HK-2 (cell line): Measurements from ENCODE around the gene CD79B.

Experiments used
- DNase-seq: peaks from one replicate; pipeline ENCODE4 v3.0.0-alpha.2; 2018; ENCODE audit not compliant: unreplicated experiment

CD79B gene

GRCh38 chr17:63931981-63932561 is at the start of gene CD79B:
Gene CD79B, minus strand, starts transcription at chr17:63932331. Its CDS starts 70 bp downstream, at chr17:63932261.
- DNase-seq: no peak

GRCh38 chr17:63978272-63979200 is 46.4 kb upstream of the CD79B start:
- DNase-seq: no peak

DNA sequence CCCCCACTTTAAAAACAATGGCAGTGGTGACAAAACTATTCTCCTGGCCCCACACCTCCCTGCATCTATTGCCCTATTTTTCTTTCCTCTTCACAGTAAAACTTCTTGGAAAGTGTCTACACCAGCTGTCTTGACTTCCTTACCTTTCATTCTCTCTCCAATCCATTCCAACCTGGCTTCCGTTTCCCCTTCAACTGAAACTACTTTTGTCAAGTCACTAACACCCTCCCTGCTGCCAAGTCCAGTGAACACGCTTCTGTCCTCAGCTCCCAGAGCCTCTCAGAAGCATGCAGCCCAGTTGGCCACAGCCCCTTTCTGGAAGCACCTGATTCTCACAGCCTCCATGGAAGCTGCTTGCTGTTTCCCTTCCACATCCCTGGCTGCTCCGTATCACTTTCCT is 44.6 kb upstream of the CD79B start:
- DNase-seq: no peak

GRCh38 chr17:63975541-63976092 is 43.5 kb upstream of the CD79B start:
- DNase-seq: no peak

DNA sequence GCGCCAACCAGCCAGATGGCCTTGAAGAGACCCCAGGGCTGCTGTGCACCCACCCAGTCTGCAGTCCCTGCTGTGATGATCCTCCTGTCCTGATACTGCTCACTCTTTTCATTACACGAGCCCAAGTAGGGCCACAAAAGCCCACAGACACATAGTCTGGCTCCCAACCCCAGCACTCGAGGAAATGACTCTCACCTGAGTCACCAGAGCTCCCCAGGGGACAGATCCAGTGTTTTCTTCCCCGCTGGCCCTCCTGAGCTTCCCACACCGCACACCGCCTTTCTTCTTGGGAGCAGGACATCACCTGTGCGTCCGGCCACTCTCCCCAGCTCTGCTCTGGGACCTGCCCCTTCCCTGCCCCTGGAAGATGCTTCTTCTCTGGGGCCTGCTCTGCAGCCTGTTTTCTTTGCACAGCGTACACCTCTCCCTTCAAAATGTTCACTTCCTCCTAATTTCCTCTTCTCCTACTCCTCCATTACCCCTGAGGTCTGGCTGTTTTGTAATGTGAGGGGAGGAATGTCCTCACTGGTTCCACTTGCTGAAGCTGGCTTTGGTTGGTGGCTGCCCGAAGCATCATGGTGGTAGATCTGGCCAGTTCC is 42.6 kb upstream of the CD79B start:
- DNase-seq: peak; percentile 59

DNA sequence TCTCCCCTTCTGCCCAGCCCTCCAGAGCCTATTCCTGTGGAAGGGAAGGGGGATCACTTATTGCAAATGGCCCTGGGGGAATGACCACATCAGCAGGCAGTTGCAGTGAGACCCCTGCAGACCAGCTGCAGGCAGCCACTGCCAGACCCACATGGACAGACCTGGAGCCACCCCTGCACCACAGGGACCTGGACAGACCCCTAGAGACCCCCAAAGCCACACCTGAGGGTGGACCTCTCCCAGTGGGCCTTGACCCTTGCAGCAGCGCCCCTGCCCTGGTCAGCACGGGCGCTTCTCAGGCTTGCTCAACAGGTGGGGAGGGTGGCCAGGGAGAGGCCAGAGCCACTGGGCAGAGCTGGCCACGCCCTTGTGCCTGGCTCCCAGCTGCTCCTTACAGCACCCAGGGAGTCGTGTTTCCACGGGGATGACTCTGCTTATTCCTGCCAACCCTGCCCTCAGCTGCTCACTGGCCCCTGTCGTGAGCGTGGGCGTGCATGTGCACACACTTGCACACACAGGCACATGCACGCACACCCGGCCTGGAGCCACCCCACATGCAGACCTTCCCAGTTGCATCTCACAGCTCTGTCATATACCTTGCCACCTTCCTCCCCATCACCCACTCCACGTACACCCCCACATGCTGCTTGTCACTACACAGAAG is 41.9 kb upstream of the CD79B start:
- peak; percentile 35 for DNase-seq

DNA sequence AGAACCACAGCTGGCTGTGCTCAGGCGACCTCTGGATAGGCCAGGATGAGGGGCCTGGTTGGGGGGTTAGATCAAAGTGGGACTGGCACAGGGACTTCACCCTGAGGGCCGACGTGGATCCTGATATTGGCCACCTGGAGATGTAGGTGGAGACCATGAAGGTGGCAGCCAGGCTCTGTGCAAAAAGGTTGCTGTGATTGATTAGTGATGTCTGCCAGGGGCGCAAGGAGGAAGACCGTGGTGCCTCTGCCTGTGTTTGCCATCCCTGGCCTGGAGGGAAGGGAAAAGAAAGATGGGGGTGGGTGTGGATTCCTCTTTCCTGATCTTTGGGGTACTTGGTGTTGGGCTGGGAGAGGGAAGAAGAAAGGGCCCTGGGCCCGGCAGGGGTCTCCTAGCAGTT is 41.1 kb upstream of the CD79B start:
- DNase-seq: no peak

GRCh38 chr17:63972796-63973195 is 40.7 kb upstream of the CD79B start, which contains the start of gene SCN4A:
Gene SCN4A, minus strand, starts transcription at chr17:63972918. Its CDS starts 77 bp downstream, at chr17:63972841.
- no peak for DNase-seq

GRCh38 chr17:63969278-63969677 is 37.1 kb upstream of the CD79B start:
- no peak for DNase-seq

- no peak for DNase-seq
These were observed 35.8 kb upstream of the CD79B start for GRCh38 chr17:63967953-63968352.

- no peak for DNase-seq
These were observed 34.6 kb upstream of the CD79B start for GRCh38 chr17:63966646-63967264.

DNA sequence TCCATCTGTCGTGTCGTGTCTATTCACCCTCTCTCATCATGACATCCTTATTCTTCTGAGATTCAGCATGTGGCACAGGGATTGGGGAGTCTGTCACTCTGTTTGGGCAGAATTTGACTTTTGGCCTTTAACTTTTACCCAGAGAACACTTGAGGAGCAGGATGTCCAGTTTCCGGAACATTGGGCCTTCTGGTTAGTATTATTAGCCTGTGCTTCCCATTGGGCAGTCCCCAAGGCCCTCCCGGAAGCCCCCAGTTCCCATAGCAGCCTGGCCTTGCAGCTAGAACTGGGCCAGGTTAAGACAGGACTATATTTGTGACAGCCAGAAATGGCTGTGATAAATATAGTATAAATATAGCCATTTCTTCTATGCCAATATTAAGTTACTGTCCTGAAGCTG is 31.0 kb upstream of the CD79B start:
- DNase-seq: no peak

- DNase-seq: no peak
These were observed 30.2 kb upstream of the CD79B start for GRCh38 chr17:63962298-63962744.

GRCh38 chr17:63961355-63962212 is 29.5 kb upstream of the CD79B start:
- peak; percentile 53 for DNase-seq

DNA sequence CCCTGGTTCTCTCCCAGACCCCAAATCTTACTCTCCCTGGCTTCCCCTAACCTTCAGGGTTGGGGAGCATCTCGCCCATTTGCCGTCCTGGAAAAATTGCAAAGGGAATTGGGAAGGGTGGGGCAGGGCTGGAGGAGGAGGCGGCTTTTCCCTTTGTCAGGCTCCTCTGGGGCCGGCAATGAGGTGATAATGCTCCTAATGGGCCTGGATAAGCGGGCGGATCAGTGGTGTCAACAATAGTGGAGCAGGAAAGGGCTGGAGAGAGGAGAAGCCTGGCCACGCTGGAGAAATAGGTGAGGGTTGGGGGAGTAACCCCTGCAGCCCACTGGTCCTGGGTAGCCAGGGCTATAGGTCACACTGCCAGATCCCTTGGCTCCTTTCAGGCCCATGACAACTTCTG is 28.3 kb upstream of the CD79B start:
- DNase-seq: no peak

DNA sequence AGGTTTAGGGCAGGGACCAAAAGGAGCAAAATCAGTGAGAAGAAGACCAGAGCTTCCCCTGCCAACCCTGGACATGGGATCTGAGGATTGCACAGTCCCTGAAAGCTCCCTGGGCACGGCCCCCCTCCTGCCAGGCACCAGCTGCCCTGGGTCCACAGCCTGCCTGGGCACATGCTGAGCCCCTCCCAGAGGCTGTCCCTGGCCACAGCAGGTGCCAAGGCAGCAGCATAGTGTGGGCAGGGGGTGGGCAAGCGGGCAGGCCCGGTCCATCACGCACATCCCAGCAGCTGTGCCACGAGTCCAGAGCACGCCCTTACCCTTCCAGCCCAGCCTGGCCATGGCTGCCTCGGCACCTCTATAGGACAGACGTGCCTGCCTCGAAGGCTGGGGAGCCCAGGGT is 27.9 kb upstream of the CD79B start:
- no peak for DNase-seq

DNA sequence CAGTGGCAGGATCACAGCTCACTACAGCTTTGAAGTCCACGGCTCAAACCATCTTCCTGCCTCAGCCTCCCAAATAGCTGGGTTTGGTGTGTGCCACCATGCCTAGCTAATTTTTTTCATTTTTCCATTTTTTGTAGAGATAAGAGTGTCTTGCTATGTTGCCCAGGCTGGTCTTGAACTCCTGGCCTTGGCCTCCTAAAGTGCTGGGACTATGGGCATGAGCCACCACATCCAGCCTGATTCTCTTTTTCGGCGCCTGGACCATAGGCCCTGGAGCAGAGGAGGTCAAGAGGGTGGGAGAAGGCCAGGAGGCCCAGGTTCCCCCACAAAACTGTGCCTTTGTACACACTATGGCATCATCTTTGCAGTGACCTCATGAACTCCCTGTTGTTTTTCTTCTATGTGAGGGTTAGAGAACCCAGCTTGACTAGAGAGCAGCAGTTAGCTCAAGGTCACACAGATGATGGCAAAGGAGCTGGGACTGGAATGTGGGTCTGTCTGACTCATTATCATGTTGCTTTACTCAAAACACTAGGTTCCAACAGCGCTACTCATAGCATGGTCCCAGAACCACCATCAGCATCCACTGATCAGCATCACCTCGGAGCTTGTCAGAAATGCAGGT is 24.3 kb upstream of the CD79B start:
- no peak for DNase-seq

GRCh38 chr17:63955791-63956190 is 23.7 kb upstream of the CD79B start:
- no peak for DNase-seq

DNA sequence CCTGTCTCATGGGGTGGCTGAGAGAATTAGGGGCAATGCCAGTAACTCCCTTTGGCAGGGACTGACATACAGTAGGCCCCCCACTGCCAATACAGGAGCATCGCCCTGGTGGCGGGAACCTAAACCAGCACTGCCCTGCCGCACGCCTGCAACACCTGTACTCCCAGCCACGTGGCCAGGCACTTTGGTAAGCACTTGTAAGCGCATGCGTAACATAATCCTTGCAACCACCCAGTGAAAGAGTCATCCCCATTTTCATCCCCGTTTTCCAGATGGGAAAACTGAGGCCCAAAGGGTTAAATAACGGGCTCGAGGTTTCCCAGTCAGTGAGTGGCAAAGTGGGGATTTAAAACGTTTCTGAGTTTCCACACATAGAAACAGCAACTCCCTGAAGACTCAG is 23.1 kb upstream of the CD79B start:
- DNase-seq: no peak
